SU-DHL-6 (cell line): ENCODE results near the gene RBM34.

Source experiments
- EZH2phosphoT487 ChIP-seq: fragments of 200-600 bp; sonication (generic), shearing (Covaris generic); conservative IDR thresholded peaks from 2 replicates; pipeline ENCODE4 v1.6.1; 2018; ENCODE audit warnings: mild to moderate bottlenecking, antibody characterized with exemption, low read length, moderate library complexity, mixed read lengths
- TF ChIP-seq, protein P1 (sequence below): fragments of 200-600 bp; sonication (generic); IDR thresholded peaks from one replicate; pipeline ENCODE4 v1.5.1; 2017; ENCODE audit warnings: antibody characterized with exemption, mild to moderate bottlenecking, low read length, moderate library complexity; ENCODE audit not compliant: insufficient read depth, poor library complexity, severe bottlenecking

DNA sequence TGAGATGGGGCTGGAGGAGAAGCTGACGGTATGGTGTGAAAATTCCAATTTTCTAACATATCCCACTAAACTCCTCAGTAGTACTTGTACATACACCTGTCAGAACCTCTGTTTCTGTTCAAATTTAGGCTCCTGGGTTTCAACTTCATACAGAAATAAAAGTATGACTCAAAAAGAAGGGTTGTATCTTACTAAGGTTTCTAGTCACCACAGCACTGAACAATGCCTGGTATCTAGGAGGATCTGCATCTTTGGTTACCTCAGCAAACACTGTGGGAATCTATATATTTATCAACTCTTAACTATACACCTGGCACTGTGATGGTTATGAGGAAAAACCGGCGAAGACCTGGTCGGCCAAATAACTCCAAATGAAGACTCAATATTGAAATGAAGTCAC, 13.8 kb downstream of the RBM34 start:
- TF ChIP-seq, protein P1, sequence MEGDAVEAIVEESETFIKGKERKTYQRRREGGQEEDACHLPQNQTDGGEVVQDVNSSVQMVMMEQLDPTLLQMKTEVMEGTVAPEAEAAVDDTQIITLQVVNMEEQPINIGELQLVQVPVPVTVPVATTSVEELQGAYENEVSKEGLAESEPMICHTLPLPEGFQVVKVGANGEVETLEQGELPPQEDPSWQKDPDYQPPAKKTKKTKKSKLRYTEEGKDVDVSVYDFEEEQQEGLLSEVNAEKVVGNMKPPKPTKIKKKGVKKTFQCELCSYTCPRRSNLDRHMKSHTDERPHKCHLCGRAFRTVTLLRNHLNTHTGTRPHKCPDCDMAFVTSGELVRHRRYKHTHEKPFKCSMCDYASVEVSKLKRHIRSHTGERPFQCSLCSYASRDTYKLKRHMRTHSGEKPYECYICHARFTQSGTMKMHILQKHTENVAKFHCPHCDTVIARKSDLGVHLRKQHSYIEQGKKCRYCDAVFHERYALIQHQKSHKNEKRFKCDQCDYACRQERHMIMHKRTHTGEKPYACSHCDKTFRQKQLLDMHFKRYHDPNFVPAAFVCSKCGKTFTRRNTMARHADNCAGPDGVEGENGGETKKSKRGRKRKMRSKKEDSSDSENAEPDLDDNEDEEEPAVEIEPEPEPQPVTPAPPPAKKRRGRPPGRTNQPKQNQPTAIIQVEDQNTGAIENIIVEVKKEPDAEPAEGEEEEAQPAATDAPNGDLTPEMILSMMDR: no peak
- no peak for TF ChIP-seq EZH2phosphoT487
